Esophagus muscularis mucosa (tissue), 4 donors: ENCODE measurements around the gene ANKRD39. TPM values are rescaled to one million over a fixed set of nuclear protein-coding genes. Genes with fewer than 3 reads are reported as not detected.

Experiments used
- DNase-seq: peaks from one replicate; pipeline ENCODE4 v3.0.0-alpha.2; 2017; ENCODE audit errors: extremely low spot score
- H3K27ac ChIP-seq, 4 donors: fragments of 200-600 bp; sonication (generic); replicated peaks in 1 of 4; 1 replicate in 3 of 4; 2 replicates in 1 of 4; pipeline ENCODE4 v1.5.1; 2016 to 2019; ENCODE audit warnings: mild to moderate bottlenecking in 1 of 4
- H3K27me3 ChIP-seq, 4 donors: fragments of 200-600 bp; sonication (generic); one replicate each; pipeline versions ENCODE4 v1.5.1 to v1.6.0; 2016 to 2019
- H3K36me3 ChIP-seq, 4 donors: fragments of 200-600 bp; sonication (generic); one replicate each; pipeline ENCODE4 v1.5.1; 2016 to 2019
- H3K4me1 ChIP-seq, 4 donors: fragments of 200-600 bp; sonication (generic); one replicate each; pipeline ENCODE4 v1.5.1; 2016 to 2019
- H3K4me3 ChIP-seq, 4 donors: fragments of 200-600 bp; sonication (generic); 1 replicate in 2 of 4; 2 replicates in 2 of 4; pipeline ENCODE4 v1.5.1; 2016 to 2019; ENCODE audit warnings: mild to moderate bottlenecking in 4 of 4, moderate library complexity in 1 of 4
- H3K9me3 ChIP-seq, 4 donors: fragments of 200-600 bp; sonication (generic); 1 replicate in 3 of 4; 2 replicates in 1 of 4; pipeline ENCODE4 v1.5.1; 2016 to 2019
- CTCF ChIP-seq, 3 experiments: fragments of 200-600 bp in 2 of 3; fragments of 450-650 bp in 1 of 3; sonication (generic) in 2 of 3; IDR thresholded peaks; one replicate each; pipeline ENCODE4 v1.5.1; 2017 to 2019; ENCODE audit warnings: antibody characterized with exemption in 3 of 3, mild to moderate bottlenecking in 2 of 3, moderate library complexity in 1 of 3
- EP300 ChIP-seq: sonication (generic); formaldehyde crosslinking; IDR thresholded peaks from one replicate; pipeline ENCODE4 v1.6.1; 2017; ENCODE audit warnings: antibody characterized with exemption
- POLR2A ChIP-seq: fragments of 450-650 bp; IDR thresholded peaks from one replicate; pipeline ENCODE4 v1.6.1; 2017; ENCODE audit warnings: antibody characterized with exemption, moderate library complexity, mild to moderate bottlenecking, low read depth
- POLR2AphosphoS5 ChIP-seq, 2 donors: sonication (generic); formaldehyde crosslinking; IDR thresholded peaks; one replicate each; pipeline ENCODE4 v1.6.1; 2017; ENCODE audit warnings: antibody characterized with exemption in 2 of 2
- WGBS: methylation state at CpG from one replicate; pipeline ENCODE4 v1.1.5; 2018; 5-methylcytosine and 5-hydroxymethylcytosine counted together
- intact Hi-C: fragments of 100-400 bp; cut with DNase I; formaldehyde crosslinking; loops from one replicate; pipeline ENCODE4 v1.15.1; 2023
- total RNA-seq, 4 donors: library from RNA; depleted of rRNA; stranded (reverse); fragments of >200 nt; gene quantifications; one replicate each; pipeline versions ENCODE4 v1.1.0 to v1.2.1, GENCODE V29; 2016

ANKRD39 gene
- total RNA-seq, 4 donors from 2014 or later, result 12.4 to 17.2 (median 14.7) TPM

- H3K4me3 ChIP-seq, result peak overlapping the region; percentile 89 to 99 (median 90)
- peaks cover 44 to 81% (median 75%) of the 10 kb centered on the region in 4 donors for H3K4me1 ChIP-seq
- H3K36me3 ChIP-seq, result peaks cover 21 to 41% (median 38%) of the 10 kb centered on the region in 4 donors
- peak overlapping the region; percentile 98 to 100 (median 99) for H3K27ac ChIP-seq
- 0% methylated on average over 3 of the region's 76 CpGs for WGBS
- H3K9me3 ChIP-seq, result no peaks in the 10 kb centered on the region
- DNase-seq, result no peak
- H3K27me3 ChIP-seq, result no peaks in the 10 kb centered on the region
- intact Hi-C loops, result loop anchor here (1.0 kb wide), 1 partner anchor 39 kb away; no protein-coding TSS in a partner anchor
- TF ChIP-seq POLR2A (peak; percentile 33), EP300 (no peak), POLR2AphosphoS5 (IDR thresholded peaks at IDR 0.05) (peak; percentile 84), CTCF (IDR thresholded peaks at IDR 0.05) (peak; percentile 43 to 64 (median 56))
Observed at GRCh38 chr2:96868555-96869280, 10.9 kb upstream of the ANKRD39 start.

DNA sequence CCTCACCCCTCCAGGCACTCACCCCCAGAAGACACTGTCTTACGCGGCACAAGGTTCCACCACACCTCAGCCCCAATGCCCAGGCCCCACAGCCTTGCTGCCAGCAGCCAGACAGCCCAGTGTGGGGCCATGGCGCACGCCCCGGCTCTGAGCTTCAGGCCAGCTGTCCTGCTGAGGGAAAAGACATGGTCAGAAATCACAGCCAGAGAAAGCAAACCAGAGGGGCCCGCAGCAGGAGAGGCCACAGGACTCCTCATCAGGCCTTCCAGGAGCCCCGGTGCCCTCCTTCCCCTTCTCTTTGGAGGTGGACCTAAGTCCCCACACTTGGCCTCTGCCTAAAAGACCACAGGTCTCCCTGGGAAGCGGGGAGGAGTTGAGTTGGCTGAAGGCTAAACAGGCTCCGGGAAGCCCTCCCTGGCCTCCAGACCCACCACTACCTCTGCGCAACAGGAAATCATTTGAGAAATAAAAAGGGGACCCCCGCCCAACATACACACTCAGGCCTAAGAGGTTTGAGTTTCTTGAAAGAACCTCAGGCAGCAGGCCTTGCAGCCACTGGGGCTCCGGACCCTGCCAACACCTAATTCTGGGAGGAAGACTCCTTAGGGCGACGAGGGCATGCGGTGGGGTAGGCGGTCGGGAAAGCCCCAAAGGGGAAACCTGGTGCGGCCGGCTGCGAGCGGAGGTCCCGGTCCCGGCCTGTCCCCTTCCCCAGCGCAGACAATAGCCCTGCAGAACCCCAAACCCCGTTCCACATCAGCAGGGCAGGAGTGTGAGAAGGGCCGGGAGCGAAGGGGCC, 10.1 kb upstream of the ANKRD39 start:
- intact Hi-C loops, result no loop called here
- Histone ChIP-seq H3K4me1 (peaks cover 38 to 81% (median 75%) of the 10 kb centered on the region in 4 donors), H3K9me3 (no peaks in the 10 kb centered on the region), H3K4me3 (peak overlapping the region; percentile 89 to 99 (median 90)), H3K36me3 (peaks cover 29 to 48% (median 46%) of the 10 kb centered on the region in 4 donors), H3K27me3 (no peaks in the 10 kb centered on the region), H3K27ac (peak overlapping the region; percentile 98 to 100 (median 99))
- no peak for DNase-seq
- TF ChIP-seq CTCF (IDR thresholded peaks at IDR 0.05) (no peak), POLR2AphosphoS5 (IDR thresholded peaks at IDR 0.05) (no peak), POLR2A (no peak), EP300 (no peak)
- WGBS, result 2% methylated on average over 12 of the region's 27 CpGs

DNA sequence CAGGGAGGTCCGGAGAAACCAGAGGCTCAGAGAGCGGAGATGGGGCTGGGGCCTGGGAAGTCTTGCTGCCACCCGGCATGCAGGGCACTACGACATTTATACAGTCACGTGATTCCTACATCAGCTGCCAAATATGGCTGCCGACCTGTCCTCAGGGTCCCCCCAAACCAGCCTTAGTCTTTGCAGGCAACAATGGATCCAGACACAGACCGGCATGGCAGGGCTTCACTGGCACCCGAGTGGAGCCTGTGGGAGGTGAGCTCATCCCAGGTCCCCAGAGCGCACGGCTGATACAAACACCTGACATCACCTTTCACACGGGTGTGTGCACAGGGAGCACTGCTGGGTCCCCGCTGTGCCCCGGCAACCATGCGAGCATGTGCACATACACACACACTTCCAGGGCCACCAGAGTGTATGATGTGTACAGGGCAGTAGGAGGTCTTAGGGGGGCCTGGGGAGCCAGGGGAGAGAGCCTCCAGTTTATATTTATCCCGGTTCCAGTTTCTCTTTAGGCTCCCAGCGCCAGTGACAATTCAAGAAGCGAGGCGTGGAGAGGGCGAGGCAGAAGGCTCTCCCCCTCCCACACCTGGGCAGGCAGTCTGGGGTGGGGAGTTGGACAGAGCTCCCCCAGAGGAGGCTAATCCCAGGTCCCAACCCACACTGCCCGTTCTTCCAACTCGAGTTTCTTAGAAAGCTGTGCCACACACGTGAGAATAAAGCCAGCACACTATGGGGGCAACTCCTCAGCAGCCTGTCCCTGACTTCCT, 9.4 kb upstream of the ANKRD39 start:
- H3K36me3 ChIP-seq, result peaks cover 33 to 56% (median 53%) of the 10 kb centered on the region in 4 donors

More for the DNA sequence above, 9.4 kb upstream of the ANKRD39 start:
- TF ChIP-seq CTCF (IDR thresholded peaks at IDR 0.05), result no peak
- TF ChIP-seq EP300, result no peak
- TF ChIP-seq POLR2AphosphoS5 (IDR thresholded peaks at IDR 0.05), result no peak
- no peak for TF ChIP-seq POLR2A
- peak overlapping the region; percentile 89 to 99 (median 90) for H3K4me3 ChIP-seq
- no peak for DNase-seq
- intact Hi-C loops, result no loop called here
- 38% methylated on average over 15 of the region's 22 CpGs for WGBS
- peaks cover 35 to 77% (median 75%) of the 10 kb centered on the region in 4 donors for H3K4me1 ChIP-seq
- H3K9me3 ChIP-seq, result no peaks in the 10 kb centered on the region
- H3K27me3 ChIP-seq, result no peaks in the 10 kb centered on the region
- peak overlapping the region; percentile 98 to 100 (median 99) for H3K27ac ChIP-seq
